OCI-LY3 (cell line): ENCODE measurements around the gene TNP2.

Experiments used
- H2AFZ ChIP-seq: fragments of 200-600, 300-600 bp; shearing (Covaris generic); 2 replicates; pipeline ENCODE4 v1.6.0; 2014; ENCODE audit warnings: antibody characterized with exemption, low read depth, low read length
- H3K27ac ChIP-seq: fragments of 200-600, 300-600 bp; sonication (generic); 2 replicates; pipeline ENCODE4 v1.5.1; 2014; ENCODE audit warnings: mild to moderate bottlenecking, low read length, moderate library complexity, mixed read lengths
- H3K27me3 ChIP-seq: fragments of 200-600, 300-600 bp; sonication (generic); 2 replicates; pipeline ENCODE4 v1.6.1; 2014; ENCODE audit warnings: low read depth, low read length, mixed read lengths
- H3K36me3 ChIP-seq: fragments of 200-600, 300-600 bp; sonication (generic); replicated peaks from 2 replicates; pipeline ENCODE3; 2014; ENCODE audit warnings: low read depth, low read length, mixed read lengths
- H3K4me1 ChIP-seq: fragments of 300-600, 200-600 bp; sonication (generic); 2 replicates; pipeline ENCODE4 v1.6.1; 2014; ENCODE audit warnings: low read length, mixed read lengths
- H3K4me2 ChIP-seq: fragments of 200-600, 300-600 bp; sonication (generic); 2 replicates; pipeline ENCODE4 v1.6.1; 2014; ENCODE audit warnings: low read length, mixed read lengths
- H3K4me3 ChIP-seq: fragments of 300-600, 200-600 bp; sonication (generic); 2 replicates; pipeline ENCODE4 v1.5.1; 2014; ENCODE audit warnings: antibody characterized with exemption, mild to moderate bottlenecking, low read length, moderate library complexity
- H3K79me2 ChIP-seq: fragments of 300-600, 200-600 bp; shearing (Covaris generic); 2 replicates; pipeline ENCODE4 v1.6.1; 2014; ENCODE audit warnings: mild to moderate bottlenecking, low read length, mixed read lengths
- H3K9ac ChIP-seq: fragments of 300-600, 200-600 bp; shearing (Covaris generic); 2 replicates; pipeline ENCODE4 v1.6.0; 2014; ENCODE audit warnings: mild to moderate bottlenecking, low read length, moderate library complexity
- H3K9me3 ChIP-seq: fragments of 200-600, 300-600 bp; shearing (Covaris generic); 2 replicates; pipeline ENCODE4 v1.6.1; 2014; ENCODE audit warnings: low read length, mixed read lengths; ENCODE audit not compliant: insufficient read depth
- H4K20me1 ChIP-seq: fragments of 200-600, 300-600 bp; sonication (generic); 2 replicates; pipeline ENCODE4 v1.6.1; 2016; ENCODE audit warnings: low read length, mixed read lengths; ENCODE audit not compliant: insufficient read depth
- CTCF ChIP-seq: fragments of 200-600, 300-600 bp; sonication (generic); IDR thresholded peaks from 2 replicates; pipeline ENCODE4 v1.5.1; 2014; ENCODE audit warnings: antibody characterized with exemption, low read length, low read depth
- EZH2phosphoT487 ChIP-seq: fragments of 200-600 bp; shearing (Covaris generic); IDR thresholded peaks from 2 replicates; pipeline ENCODE4 v1.6.1; 2018; ENCODE audit warnings: antibody characterized with exemption, mixed run types, low read depth

The TNP2 gene

GRCh38 chr16:11248133-11248532, 21.0 kb downstream of the TNP2 start:
- H2AFZ ChIP-seq, result no peak overlapping the region
- TF ChIP-seq CTCF, result no peak
- no peak for TF ChIP-seq EZH2phosphoT487
- H3K79me2 ChIP-seq, result peaks cover under 1% of the 10 kb centered on the region
- H3K4me2 ChIP-seq, result no peak overlapping the region
- peaks cover 20% of the 10 kb centered on the region for H4K20me1 ChIP-seq
- no peak overlapping the region for H3K27ac ChIP-seq
- H3K9me3 ChIP-seq, result no peaks in the 10 kb centered on the region
- H3K4me3 ChIP-seq, result no peak overlapping the region
- peaks cover 17% of the 10 kb centered on the region for H3K36me3 ChIP-seq
- peaks cover 43% of the 10 kb centered on the region for H3K4me1 ChIP-seq
- H3K27me3 ChIP-seq, result no peaks in the 10 kb centered on the region
- no peak overlapping the region for H3K9ac ChIP-seq

- no peaks in the 10 kb centered on the region for H3K79me2 ChIP-seq
- no peaks in the 10 kb centered on the region for H3K36me3 ChIP-seq
- H3K4me2 ChIP-seq, result peak overlapping the region; percentile 51
- no peaks in the 10 kb centered on the region for H4K20me1 ChIP-seq
- no peaks in the 10 kb centered on the region for H3K27me3 ChIP-seq
- H3K4me3 ChIP-seq, result no peak overlapping the region
- H3K9ac ChIP-seq, result no peak overlapping the region
- H3K9me3 ChIP-seq, result no peaks in the 10 kb centered on the region
- TF ChIP-seq EZH2phosphoT487, result no peak
- TF ChIP-seq CTCF, result no peak
- no peak overlapping the region for H3K27ac ChIP-seq
- peaks cover 45% of the 10 kb centered on the region for H3K4me1 ChIP-seq
- no peak overlapping the region for H2AFZ ChIP-seq
Observed at GRCh38 chr16:11245988-11246387, 23.1 kb downstream of the TNP2 start.

- Histone ChIP-seq H3K4me1 (peaks cover 45% of the 10 kb centered on the region), H3K9ac (no peak overlapping the region), H3K36me3 (no peaks in the 10 kb centered on the region), H3K4me2 (no peak overlapping the region), H3K79me2 (no peaks in the 10 kb centered on the region), H3K27me3 (no peaks in the 10 kb centered on the region), H3K9me3 (no peaks in the 10 kb centered on the region), H2AFZ (no peak overlapping the region), H3K4me3 (no peak overlapping the region), H3K27ac (no peak overlapping the region), H4K20me1 (no peaks in the 10 kb centered on the region)
- TF ChIP-seq EZH2phosphoT487, result no peak
Observed at GRCh38 chr16:11245222-11245737, 23.8 kb downstream of the TNP2 start.

GRCh38 chr16:11242658-11243057, 26.5 kb downstream of the TNP2 start:
- no peak for TF ChIP-seq EZH2phosphoT487
- no peak for TF ChIP-seq CTCF
- Histone ChIP-seq H2AFZ (no peak overlapping the region), H3K79me2 (no peaks in the 10 kb centered on the region), H4K20me1 (no peaks in the 10 kb centered on the region), H3K4me3 (no peak overlapping the region), H3K27me3 (no peaks in the 10 kb centered on the region), H3K4me2 (no peak overlapping the region), H3K9ac (no peak overlapping the region), H3K36me3 (no peaks in the 10 kb centered on the region), H3K4me1 (peaks cover 36% of the 10 kb centered on the region), H3K9me3 (no peaks in the 10 kb centered on the region), H3K27ac (no peak overlapping the region)
